Measurements from ENCODE around the gene STPG3.

Gene STPG3

DNA sequence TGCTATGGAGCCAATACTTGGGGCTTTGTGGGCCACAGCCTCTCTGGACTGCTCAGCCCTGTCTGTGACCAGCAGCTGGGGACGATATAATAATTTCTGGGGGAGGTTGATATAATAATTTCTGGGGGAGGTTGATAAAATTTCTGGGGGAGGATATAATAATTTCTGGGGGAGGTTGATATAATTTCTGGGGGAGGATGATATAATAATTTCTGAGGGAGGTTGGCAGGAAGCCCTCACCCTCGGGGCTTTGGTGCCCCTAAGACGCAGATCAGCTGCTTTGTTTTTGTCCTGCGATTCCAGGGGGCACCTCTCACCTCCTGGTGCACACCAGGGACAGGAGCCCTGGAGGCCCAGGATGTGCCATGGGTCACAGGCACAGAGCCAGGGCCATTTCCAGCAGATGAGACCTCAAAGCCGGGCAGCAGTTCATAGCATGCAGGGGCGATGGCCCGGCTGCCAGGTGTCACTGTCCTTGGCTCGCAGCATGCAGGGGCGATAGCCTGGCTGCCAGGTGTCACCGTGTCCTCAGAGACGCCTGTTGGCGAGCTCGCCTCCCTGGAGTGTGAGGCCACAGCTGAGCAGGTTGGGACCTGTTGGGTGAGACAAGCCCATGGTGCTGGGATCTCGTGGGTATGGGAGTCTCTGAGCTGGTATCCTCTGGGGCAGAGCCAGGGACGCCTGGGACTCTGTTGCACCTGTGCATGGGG is 22.7 kb downstream of the STPG3 start:
- no peaks in the 10 kb centered on the region for H3K27me3 ChIP-seq (ENCODE audit: insufficient read depth, poor library complexity, severe bottlenecking)
- no peak for DNase-seq (ENCODE audit: low read depth in 1 of 2, low spot score in 1 of 2)
- H3K27ac ChIP-seq (replicated peaks) = no peak overlapping the region
- H3K4me3 ChIP-seq (replicated peaks; ENCODE audit: insufficient read depth, low read length) = no peak overlapping the region
- no peak for TF ChIP-seq GABPA (IDR thresholded peaks at IDR 0.05; ENCODE audit: low read depth)

- no peak overlapping the region for H3K27ac ChIP-seq (replicated peaks)
- no peak for TF ChIP-seq POLR2AphosphoS5 (IDR thresholded peaks at IDR 0.05; ENCODE audit: low read depth)
- no peak for TF ChIP-seq SPI1 (IDR thresholded peaks at IDR 0.05; ENCODE audit: borderline replicate concordance, low read depth)
- TF ChIP-seq, protein P1, sequence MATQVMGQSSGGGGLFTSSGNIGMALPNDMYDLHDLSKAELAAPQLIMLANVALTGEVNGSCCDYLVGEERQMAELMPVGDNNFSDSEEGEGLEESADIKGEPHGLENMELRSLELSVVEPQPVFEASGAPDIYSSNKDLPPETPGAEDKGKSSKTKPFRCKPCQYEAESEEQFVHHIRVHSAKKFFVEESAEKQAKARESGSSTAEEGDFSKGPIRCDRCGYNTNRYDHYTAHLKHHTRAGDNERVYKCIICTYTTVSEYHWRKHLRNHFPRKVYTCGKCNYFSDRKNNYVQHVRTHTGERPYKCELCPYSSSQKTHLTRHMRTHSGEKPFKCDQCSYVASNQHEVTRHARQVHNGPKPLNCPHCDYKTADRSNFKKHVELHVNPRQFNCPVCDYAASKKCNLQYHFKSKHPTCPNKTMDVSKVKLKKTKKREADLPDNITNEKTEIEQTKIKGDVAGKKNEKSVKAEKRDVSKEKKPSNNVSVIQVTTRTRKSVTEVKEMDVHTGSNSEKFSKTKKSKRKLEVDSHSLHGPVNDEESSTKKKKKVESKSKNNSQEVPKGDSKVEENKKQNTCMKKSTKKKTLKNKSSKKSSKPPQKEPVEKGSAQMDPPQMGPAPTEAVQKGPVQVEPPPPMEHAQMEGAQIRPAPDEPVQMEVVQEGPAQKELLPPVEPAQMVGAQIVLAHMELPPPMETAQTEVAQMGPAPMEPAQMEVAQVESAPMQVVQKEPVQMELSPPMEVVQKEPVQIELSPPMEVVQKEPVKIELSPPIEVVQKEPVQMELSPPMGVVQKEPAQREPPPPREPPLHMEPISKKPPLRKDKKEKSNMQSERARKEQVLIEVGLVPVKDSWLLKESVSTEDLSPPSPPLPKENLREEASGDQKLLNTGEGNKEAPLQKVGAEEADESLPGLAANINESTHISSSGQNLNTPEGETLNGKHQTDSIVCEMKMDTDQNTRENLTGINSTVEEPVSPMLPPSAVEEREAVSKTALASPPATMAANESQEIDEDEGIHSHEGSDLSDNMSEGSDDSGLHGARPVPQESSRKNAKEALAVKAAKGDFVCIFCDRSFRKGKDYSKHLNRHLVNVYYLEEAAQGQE (IDR thresholded peaks at IDR 0.05; ENCODE audit: insufficient replicate concordance, low read depth) = no peak
- TF ChIP-seq GABPA (IDR thresholded peaks at IDR 0.05; ENCODE audit: low read depth) = no peak
- TF ChIP-seq, protein P2, sequence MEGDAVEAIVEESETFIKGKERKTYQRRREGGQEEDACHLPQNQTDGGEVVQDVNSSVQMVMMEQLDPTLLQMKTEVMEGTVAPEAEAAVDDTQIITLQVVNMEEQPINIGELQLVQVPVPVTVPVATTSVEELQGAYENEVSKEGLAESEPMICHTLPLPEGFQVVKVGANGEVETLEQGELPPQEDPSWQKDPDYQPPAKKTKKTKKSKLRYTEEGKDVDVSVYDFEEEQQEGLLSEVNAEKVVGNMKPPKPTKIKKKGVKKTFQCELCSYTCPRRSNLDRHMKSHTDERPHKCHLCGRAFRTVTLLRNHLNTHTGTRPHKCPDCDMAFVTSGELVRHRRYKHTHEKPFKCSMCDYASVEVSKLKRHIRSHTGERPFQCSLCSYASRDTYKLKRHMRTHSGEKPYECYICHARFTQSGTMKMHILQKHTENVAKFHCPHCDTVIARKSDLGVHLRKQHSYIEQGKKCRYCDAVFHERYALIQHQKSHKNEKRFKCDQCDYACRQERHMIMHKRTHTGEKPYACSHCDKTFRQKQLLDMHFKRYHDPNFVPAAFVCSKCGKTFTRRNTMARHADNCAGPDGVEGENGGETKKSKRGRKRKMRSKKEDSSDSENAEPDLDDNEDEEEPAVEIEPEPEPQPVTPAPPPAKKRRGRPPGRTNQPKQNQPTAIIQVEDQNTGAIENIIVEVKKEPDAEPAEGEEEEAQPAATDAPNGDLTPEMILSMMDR (IDR thresholded peaks at IDR 0.05; ENCODE audit: insufficient read depth, low read length) = no peak
- no peak for DNase-seq (ENCODE audit: low read depth in 1 of 2, low spot score in 1 of 2)
- H3K4me3 ChIP-seq (replicated peaks; ENCODE audit: insufficient read depth, low read length) = no peak overlapping the region
- H3K27me3 ChIP-seq (ENCODE audit: insufficient read depth, poor library complexity, severe bottlenecking) = no peaks in the 10 kb centered on the region
These were observed 24.1 kb downstream of the STPG3 start for GRCh38 chr9:137275203-137275587.

- no peak overlapping the region for H3K4me3 ChIP-seq (replicated peaks; ENCODE audit: insufficient read depth, low read length)
- H3K27me3 ChIP-seq (ENCODE audit: insufficient read depth, poor library complexity, severe bottlenecking) = no peaks in the 10 kb centered on the region
- DNase-seq (ENCODE audit: low read depth in 1 of 2, low spot score in 1 of 2) = no peak
- H3K27ac ChIP-seq (replicated peaks) = peak overlapping the region; percentile 98
- TF ChIP-seq SPI1 (IDR thresholded peaks at IDR 0.05; ENCODE audit: borderline replicate concordance, low read depth) (no peak), POLR2AphosphoS5 (IDR thresholded peaks at IDR 0.05; ENCODE audit: low read depth) (no peak), GABPA (IDR thresholded peaks at IDR 0.05; ENCODE audit: low read depth) (no peak)
- TF ChIP-seq, protein P1 (IDR thresholded peaks at IDR 0.05; ENCODE audit: insufficient replicate concordance, low read depth) = no peak
- TF ChIP-seq, protein P2 (IDR thresholded peaks at IDR 0.05; ENCODE audit: insufficient read depth, low read length) = no peak
These were observed 24.7 kb downstream of the STPG3 start for GRCh38 chr9:137275588-137276472.
